Stimulated activated CD4-positive, alpha-beta T cell treated with anti-CD3 and anti-CD28 coated beads, Interleukin-12 subunit alpha, Interleukin-12 subunit beta, amount 100 ng/mL, for 4 hours (primary cell): ENCODE results near the gene PDGFA.

Experiments
- DNase-seq: peaks from one replicate; pipeline ENCODE4 v3.0.0-alpha.2; 2020

Gene PDGFA

DNA sequence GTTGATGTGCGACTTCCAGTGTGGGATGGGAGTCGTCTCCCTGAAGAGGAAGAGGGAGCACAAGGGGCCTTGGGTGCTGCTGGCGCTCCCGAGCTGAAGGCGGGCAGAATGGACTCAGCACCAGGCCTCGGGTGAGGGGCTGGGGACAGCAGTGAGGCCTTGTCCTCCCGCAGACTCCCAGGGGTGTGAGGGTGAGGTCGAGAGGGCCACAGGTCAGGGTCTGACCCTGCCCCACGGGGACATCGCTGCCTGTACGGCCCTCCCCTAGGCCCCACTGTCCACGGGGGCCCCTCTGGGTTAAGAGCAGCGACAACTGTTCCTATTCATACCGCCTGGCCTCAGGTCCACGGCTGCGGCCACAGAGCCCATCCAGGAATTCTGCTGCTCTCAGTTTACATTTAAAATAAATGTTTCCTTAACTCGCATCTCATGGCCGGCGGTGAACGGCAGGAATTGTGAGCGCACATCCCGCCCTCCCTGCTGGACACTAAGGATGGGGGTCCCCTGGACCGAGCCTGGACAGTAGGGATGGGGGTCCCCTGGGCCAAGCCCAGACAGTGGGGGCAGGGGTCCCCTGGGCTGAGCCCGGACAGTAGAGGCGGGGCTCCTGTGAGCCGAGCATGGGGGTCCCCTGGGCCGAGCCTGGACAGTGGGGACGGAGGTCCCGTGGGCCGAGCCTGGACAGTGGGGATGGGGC is 61.7 kb downstream of the PDGFA start:
- DNase-seq: no peak

DNA sequence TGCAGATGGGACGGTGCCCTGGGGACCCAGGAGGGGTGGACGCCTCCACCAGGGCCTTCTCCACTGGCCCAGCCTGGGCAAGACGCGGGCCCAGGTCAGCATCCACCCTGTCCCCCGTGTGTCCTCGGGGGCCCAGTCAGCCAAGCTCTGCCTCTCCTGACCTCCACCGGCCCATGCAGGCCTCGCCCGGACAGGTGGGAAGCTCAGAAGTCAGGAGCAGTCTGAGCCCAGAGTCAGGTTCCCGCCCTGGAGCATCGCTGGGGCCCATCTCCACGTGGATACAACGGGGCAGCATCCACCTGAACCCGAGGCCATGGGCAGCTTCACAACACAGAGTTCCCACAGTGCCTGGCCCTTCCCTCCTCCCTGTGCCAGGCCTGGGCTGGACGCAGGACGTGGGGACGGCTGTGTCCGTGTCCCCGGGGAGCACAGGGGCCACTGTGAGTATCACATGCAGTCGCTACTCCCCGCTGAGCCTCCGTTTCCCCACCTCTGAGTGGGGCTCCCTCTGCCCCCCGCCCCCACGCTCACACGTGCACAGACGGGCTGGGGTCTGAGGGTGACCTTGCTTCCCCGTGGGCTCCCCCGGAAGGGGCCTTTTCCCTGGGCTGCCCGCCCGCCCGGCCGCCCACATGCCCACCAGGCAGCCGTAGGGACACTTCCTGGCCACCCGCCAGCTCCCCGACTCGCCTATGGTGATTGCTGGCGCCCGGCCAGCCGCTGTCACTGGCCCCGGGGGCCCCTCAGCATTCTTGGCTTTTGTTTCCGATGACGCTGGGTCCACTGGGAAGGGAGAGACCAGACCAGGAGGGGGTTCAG is 64.3 kb downstream of the PDGFA start:
- no peak for DNase-seq

DNA sequence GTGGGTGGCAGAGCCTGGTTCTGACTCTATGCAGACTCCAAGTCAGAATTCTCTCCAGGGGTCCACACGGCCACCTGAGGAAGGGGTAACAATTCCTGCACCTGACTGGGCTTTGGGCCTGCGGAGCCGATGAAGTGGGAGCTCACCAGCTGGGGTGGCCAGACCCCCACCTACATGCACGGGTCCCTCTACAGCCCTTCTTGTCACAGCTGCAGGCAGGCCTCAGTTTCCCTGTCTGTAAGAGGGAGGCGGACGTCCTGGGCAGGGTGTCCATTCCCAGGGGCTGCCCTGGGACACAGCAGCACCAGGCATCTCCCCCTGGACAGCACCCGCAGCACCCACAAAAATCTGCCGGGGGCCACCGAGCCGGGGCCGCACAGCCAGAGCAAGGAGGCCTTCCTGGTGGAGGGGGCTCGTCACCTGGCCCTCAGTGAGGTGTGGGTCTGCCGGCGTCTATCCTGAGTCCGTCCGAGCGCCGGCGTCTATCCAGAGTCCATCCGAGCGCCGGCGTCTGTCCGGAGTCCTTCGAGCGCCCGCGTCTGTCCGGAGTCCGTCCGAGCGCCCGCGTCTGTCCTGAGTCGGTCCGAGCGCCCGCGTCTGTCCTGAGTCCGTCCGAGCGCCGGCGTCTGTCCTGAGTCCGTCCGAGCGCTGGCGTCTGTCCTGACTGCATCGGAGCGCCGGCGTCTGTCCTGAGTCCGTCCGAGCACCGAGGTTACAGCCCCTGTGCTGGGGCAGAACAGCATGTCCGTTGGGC is 65.1 kb downstream of the PDGFA start:
- DNase-seq: no peak

DNA sequence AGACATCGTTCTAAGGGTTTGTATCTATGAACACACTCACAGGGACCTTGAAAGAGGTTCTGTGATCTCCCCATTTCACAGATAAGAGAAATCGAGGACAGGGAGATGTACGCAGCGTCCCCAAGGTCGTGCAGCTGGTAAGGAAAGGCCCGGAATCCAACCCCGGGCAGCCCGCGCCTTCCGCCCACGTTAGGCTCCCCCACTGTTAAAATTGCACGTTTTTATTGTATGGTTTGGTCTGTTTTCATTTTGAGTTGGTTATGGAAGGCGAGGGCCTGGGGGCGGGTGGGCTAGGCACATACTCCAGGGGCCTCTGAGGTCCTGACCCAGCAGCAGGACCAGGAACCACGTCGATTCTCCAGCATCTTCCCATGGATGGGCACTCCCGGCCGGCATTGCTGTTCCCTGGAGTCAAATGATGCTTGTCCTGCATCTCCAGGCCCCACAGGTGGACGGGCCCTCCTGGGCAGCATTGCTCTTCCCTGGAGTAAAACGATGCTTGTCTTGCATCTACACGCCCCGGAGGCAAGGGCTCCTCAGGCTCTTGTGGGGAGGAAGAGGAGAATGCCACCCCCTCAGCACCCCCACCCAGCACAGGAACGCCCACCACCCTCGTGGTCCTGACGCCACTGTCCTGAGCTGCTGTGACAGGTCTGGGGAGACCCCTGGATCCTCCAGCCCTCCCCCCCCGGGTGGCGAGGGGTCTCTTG is 65.9 kb downstream of the PDGFA start:
- DNase-seq: no peak

DNA sequence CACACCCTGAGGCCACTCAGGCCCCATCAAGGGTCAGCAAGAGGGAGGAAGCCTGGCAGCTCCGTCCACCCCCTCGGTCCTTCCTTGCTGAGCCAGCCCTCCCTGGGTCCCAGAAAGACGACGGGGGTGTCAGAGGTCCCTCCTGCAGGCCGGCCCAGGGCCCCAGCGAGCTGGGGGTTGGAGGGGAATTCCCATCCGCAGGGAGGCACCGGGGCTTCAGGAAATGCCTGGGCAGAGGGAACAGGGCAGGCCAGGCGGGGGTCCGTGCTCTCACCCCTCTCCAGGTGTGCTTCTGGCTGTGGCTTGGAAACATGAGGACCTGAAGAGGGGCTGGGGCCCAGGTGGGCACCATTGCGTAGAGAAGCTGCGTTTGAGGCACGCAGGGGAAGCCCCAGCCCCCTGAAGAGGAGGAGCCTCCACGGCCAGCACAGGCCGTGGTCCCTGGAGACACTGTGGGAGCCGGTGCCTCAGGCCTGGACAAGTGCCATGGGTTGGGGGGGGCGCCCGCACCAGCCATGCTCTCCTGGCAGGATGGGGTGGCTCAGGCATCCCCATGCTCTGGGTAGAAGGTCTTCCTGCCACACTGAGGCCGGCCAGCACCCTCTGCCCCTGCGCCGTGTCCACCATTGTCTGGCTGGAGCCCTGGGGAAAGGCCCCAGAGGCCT is 66.7 kb downstream of the PDGFA start:
- no peak for DNase-seq

DNA sequence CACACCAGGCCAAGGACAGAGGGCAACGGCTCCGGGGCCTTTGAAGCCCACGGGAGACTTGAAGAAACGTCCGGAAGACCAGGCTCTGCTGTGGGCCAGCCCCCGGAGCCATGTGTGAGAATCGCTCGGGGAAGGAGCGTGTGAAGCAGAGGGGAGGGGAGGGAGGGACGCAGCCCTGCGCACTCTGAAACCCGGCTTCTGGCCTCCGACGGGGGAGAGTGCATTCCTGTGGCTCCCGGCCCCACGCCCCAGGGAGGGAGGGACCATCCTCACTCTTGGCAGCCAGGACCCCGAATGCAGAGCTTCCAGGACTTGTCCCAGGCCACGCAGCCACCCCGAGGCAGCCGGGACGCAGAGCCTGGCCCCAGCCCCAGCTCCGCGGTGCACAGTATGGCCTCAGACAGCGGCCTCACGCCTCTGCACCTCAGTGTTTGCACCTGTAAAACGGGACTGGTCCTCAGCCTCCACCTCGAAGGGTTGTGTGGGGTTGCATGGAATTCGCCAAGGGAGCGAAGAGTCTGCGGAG is 67.4 kb downstream of the PDGFA start:
- no peak for DNase-seq

DNA sequence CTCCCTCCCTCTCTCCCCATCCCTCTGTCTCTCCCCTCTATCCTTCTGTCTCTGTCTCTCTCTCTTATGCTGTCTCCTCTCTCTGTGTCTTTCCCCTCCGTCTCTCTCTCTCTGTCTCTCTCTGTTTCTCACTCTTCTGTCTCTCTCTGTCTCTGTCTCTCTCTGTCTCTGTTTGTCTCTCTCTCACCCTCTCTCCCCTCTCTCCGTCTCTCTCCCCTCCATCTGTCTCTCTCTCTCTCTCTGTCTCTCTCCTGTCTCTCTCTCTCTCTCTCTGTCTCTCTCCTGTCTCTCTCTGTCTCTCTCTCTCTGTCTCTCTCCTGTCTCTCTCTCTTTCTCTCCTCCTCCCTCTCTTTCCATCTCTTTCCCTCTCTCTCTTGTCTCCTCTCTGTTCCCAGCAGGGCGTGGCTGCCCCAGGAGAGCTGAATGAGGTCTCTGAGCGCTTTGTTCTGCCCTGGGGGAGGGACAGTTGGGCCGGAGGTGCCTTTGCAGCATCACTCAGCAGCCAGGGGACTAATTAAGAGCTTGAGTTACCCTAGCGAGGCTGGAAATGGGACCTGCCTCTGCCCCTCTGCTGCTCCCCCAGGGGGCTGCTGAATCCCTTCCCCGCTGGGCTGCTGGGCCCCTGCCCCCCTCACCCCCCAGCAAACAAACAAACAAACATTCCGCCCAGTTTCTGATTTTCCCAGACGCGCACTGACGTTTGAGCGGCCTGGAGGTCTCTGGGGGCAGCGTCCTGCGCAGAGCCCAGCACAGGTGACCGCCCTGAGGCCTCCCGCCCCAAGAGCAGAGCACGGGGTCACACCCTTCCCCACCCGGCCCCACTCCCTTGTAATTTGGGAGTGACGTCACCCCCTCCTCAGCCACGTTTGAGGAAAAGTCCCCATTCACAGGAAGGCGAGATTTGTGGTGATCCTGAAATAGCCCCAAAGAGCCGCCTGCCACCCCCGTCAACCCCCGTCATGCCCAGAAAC is 68.1 kb downstream of the PDGFA start:
- DNase-seq: no peak

DNA sequence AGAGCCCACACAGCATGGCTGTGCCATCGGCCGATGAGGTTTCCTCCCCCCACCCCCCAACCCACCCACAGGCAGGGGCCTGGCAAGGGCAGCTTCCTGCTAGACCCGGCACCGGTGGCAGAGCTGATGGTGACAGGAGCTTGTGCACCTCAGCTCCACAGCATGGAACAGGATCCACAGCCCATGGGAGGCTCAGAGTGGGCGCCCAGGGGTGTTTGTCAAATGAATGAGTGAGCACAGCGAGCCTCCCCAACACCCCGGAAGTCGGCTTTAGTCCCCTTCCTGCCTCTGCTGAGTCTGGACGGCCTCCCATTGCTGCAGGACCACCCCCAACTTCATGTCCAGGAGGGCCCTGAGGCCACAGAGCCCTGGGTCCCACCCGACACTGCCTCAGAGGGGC is 68.9 kb downstream of the PDGFA start:
- DNase-seq: no peak

DNA sequence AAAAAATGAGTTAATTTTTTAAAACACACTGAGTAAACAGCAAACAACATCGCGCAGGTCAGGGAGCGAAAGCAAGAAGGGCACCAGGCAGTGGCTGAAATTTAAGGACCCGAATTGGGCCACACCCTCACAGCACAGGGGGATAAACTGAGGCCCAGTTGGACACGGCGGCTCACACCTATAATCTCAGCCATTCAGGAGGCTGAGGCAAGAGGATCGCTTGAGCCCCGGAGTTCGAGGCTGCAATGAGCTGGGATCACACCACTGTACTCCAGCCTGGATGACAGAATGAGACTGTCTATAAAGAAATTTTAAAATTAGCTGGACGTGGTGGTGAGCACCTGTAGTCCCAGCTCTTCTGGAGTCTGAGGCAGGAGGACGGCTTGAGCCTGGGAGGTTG is 69.6 kb downstream of the PDGFA start:
- no peak for DNase-seq

DNA sequence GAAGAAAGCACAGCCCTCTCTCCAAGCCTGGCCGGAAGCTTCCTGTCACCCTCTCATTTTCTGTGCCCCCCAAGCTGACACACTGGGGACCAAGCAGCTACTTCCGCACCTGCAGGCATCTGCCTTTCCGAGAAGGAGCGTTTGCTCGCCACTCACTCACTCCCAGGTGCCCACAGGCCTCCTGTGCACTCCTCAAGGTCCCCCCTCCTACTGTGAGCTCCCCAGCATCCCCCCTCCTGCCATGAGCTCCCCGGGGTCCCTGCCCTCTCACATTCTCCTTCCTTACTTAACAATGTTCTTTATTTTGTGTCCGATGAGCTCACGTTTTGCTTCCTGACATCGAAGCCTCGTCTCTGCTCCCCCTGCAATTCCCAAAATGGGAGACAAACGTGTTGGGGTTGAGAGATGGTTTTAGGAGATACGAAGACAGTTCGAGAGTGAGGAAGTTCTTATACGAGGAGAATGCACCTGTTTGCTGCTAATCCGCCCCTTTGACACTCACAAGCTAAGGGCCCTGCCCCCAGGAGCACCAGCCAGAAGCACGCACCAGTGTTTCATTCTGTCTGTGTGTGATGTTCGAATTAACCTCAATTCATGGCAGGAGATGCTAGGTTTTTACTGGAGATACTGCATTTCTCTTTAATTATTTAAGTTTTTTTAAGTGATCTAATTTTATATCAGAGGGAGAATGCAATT is 70.2 kb downstream of the PDGFA start:
- DNase-seq: no peak

DNA sequence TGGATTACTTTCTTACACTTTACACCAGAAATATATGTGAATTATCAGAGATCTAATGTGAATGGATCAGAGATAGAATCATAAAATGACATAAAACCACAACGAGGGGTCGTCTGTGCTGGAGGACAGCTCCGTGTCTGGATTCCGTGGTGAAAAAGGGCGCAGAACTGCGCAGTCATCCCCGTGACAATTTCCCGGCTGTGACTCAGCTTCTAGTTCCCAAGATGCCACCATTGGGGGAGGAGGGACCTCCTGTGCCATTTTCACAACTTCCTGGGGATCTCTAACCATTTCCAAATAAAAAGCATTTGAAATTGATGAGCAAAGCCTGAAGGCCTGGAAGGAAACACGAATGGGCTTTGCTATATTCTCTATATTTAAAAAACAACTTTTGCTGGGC is 72.1 kb downstream of the PDGFA start:
- DNase-seq: no peak
